ENCODE measurements around the gene MZF1.

DNA sequence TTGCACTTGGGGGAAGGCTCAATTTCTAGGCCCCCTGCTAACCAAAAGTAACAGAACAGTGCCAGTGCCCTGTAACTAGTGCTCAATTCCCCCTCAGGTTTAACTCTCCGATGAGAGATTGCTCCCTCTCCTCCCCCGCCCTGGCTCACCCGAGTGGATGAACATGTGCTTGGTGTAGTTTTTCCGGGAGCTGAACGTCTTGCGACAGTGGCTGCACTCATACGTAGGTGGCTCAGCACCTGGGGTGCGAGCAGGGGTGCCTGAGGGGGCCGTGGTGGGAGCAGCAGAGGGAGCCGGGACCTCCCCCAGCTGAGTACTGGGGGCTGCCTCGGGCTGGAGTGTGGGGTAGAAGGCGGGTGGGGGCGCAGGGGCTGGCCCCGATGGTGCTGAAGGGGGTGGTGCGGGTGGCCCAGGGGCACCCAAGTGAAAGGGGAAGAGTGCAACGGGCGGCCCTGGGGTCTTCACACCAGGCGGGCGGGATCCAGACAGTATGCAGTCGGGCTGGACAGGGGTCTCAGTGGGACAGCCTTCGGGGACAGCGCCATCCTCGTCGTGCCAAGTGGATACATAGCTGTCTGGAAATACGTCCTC lies 56.8 kb downstream of the MZF1 start:
- TF ChIP-seq EZH2 (IDR thresholded peaks at IDR 0.05; ENCODE audit: insufficient read depth, poor library complexity, severe bottlenecking) (no peak), EZH2phosphoT487 (IDR thresholded peaks at IDR 0.05; ENCODE audit: insufficient read depth, low read depth) (no peak)

All from GM23248 (cell line).